HG03342 (cell line): ENCODE results near the gene CNNM2.
A peak's percentile ranks its signal among the peaks of the same experiment; 100 is the strongest.
"Not testable (repeated sequence)": the region's sequence is repeated elsewhere in the genome, so short reads cannot be mapped to it uniquely, and the experiment has no call there.

Source experiments
- ATAC-seq: cut with Tn5 transposase; IDR thresholded peaks from one replicate; pipeline ENCODE4 v1.9.1; 2021; ENCODE audit warnings: mild to moderate bottlenecking, moderate library complexity; ENCODE audit not compliant: unreplicated experiment

CNNM2 gene

DNA sequence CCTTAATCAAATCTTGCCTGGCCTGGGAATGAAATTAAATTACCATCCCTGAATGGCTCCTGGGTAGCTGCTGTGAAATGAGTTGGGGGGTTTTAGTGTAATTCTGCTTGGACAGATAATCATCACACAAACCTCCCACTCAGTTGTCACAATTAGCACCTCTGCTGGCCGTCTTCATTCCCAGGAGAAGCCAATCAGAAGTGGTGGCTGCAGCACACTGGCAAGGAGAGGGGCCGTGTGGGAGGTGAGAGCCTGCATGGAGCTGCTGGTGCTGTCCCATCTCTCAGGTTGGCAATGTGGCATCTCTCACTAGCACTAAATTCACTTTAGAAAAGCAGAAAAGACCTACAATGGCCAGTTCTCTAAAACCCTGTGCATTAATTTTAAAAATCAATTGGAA lies 182.5 kb downstream of the CNNM2 start:
- no peak for ATAC-seq

DNA sequence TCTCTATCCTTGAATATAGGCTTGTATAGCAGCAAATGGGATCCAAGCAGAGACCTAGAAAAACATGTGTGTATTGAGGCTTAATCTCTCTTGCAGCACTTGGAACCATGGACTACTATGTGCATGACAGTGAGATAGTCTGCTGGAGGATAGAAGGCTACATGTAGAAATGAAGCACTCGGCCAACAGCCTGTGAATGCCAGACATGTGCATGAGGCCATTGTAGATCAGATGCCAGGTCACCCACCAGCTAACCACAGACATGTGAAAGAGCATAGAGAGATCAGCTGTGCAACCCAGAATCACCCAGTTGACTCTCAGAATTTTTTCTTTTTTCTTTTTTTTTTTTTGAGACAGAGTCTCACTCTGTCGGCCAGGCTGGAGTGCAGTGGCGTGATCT lies 184.1 kb downstream of the CNNM2 start:
- no peak for ATAC-seq

DNA sequence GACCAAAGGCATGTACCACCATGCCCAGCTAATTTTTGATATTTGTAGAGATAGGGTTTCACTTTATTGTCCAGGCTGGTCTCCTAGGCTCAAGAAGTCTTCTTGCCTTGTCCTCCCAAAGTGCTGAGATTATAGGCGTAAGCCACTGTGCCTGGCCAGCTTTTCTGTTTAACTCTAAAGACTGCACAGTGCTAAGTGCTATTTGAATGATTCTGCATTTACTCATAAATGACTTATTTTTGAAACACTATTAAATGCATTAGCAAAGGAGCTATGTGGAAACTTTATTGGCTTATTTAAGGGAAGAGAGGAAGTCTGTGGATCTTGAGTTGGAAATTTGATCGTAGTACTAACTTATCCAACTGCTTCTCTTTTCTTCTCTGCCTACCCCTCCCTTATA lies 185.9 kb downstream of the CNNM2 start:
- ATAC-seq, result no peak

DNA sequence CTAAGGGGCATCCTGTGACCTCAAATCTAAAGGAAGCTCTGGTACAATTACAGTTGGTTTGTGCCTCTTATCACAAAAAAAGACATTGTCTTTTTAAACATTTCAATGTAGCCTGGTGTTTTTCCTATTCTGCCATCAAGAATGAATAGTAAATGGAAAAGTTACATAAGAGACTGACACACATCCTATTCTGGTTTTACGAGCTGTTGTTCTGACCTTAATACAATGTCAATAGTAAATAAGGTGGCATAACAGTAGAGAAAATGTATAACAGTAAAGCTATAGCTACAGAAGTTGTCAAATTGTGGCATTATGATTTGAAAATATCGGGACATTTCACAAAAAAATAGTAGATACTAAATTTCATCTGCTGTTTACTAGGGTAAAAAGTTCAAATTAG lies 186.6 kb downstream of the CNNM2 start:
- ATAC-seq, result no peak

DNA sequence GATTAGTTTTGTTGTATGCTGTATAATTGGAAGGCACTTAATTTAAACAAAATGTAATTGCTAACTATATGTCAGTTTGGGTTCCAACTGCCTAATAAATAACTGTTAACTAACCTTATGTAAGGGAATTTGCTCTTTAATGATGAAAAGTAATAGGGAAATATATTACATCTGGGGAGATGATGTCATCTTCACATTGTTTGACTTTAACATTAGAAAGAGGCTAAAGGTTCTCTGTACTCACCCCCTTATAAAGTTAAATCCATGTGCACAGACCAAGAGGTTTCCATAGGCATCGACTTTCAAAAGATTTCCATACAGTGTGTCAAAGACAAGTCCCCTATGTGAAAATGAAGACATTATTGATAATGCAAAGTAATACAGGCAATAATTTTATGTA lies 187.4 kb downstream of the CNNM2 start:
- ATAC-seq, result no peak

DNA sequence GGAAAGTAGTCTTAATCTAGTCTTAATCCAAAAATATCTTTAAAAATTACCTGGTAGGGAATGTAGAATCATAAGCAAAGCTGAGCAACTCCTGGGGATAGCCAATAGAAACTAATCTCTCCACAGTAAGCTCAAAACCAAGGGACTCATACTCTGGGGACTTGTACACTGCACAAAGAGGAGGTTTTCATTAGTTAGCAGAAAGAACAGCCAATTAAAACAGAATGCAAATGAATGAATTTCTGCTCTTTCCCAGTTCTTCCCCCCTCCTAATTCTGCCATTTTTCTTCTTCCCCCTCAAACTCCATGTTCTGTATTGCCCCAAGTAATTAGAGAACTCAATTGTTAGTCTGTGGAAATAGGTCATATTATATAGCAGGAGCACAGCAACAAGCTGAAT lies 188.4 kb downstream of the CNNM2 start:
- no peak for ATAC-seq

DNA sequence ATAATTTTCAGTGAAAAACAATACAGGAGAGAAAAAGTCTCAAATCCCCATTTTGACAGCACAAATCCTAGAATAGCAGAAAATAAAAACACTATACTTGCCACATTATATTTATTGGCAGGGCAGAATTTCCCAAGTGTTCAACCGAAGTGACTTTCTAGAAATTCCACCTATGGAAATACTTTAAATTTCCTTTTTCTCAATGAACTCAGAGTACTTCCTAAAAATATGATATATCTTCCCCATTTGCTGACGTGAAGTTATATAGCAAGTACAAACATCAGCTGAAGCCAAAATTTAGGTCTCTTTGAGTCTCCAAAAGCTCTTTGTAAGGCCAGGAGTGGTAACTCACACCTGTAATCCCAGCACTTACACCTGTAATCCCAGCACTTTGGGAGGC lies 191.7 kb downstream of the CNNM2 start:
- no peak for ATAC-seq

DNA sequence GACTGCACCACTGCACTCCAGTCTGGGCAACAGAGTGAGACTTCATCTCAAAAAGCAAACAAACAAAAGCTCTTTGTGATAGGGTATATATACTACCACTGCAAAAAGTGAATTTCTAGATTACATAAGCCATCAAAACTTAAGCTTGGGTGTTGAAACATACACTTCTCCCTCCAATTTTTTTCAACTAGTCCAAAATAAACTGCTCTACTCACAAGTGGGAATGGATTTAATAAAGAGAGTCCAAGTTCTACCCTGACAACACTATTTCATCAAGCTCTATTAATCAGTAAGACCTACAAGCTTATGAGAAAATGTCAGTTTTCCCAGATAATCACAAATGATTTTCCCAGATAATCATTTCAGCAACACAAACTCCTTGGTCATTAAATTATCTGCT lies 192.3 kb downstream of the CNNM2 start:
- no peak for ATAC-seq

DNA sequence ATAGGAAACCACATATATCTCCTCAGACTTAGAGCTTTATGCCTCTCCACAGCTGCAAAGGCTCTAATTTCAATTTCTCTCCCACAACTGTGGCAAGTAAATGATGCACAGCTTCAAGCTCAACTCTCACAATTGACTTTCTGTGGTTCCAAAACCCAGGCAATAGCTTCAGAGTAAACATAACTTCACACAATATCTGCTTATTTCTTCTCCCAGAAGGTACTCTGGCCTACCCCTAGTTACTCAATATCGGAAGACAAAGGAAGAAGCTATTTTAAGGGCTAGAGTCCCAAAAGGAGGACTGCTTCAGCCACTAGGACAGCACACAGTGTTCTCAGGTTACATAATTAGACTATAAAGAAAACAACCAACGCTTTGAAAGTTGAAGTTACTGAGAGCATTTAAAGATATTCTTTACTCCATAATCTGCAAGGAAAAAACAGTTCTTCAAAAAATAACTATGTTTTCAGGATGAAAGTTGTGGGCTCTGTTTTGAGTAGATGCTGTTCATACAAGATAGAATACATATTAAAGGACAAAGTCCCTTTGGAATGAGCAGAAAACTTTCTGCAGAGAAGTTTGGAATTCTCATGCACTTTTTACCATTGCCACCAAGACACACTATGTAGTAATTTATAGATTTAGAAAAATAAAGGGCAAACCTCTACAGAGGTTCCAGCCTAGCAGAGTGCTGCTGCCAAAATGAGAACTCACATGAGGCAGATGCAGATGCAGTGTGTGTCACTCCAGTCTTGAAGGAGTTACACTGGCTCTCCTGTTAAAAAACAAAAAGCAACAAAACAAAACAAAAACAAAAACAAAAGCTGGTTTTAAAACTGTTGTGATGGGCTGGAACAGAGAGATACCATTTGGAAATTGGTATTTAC lies 193.2 kb downstream of the CNNM2 start:
- ATAC-seq, result peak; percentile 67

DNA sequence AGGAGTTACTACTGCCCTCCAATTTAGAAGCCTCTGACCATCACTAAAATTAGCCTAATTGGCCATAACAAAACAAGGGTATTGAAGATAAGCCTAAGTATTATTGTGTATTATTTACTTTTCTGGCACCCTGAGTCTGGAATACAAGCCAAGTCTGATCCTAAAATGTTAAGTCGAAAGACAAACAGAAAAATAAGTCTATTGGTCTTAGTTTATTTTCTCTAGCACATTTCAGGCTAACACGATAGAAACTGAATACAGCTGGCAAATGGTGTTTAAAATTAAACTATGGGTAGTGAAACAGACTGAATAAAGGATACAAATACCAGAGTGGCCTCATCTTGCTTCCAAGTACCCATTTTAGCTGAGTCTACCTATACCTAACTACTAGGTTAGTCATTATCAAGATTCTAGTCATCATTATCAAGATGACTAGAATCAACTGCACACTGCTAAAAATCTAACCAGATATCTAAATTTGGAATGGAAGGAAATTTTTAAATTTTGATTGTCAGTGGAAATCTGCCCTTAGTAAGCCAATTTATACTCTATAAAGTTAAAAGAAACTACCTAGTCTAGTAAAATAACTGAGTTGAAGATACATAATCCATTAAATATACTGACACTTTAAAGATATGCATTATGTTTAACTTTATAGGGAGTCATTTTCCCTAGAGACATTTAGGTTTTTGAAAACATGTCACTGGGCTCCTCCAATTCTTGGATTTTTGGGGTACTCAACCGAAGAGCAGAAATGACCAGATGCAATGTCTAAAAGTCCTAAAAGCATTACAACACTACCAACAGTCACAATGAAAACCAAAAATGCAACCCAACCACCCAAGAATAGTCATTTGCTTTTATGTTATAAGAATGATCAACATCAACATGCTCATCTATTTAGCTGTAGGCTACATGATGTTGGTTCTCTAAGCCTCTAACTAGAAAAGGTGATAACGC lies 194.1 kb downstream of the CNNM2 start:
- ATAC-seq, result peak; percentile 63

DNA sequence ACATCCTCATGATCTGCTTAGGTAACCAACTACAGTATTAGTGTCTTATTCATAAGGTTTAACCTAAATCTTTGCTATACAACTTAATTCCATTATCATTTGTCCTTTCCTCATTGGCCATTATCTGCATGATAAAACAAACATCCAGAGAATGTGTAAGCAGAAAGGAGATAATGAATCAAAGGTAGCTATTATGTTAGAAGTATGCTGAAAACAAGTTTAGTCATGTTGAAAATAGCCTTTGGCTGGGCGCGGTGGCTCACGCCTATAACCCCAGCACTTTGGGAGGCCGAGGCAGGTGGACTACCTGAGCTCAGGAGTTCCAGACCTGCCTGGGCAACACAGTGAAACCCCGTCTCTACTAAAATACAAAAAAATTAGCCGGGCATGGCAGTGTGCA lies 196.8 kb downstream of the CNNM2 start:
- ATAC-seq, result no peak

DNA sequence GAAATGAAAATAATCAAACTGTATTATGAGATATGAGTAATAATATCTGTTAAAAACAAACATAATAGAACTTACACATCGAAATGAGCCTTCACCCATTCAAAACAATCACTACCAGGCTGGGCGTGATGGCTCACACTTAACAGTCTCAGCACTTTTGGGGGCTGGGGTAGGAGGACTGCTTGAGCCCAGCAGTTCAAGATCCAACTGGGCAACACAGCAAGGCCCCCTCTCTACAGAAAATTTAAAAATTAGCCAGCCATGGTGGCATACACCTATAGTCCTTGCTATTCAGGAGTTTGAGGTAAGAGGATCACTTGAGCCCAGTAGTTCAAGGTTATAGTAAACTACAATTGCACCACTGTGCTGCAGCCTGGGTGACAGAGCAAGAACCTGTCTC lies 199.2 kb downstream of the CNNM2 start:
- no peak for ATAC-seq

DNA sequence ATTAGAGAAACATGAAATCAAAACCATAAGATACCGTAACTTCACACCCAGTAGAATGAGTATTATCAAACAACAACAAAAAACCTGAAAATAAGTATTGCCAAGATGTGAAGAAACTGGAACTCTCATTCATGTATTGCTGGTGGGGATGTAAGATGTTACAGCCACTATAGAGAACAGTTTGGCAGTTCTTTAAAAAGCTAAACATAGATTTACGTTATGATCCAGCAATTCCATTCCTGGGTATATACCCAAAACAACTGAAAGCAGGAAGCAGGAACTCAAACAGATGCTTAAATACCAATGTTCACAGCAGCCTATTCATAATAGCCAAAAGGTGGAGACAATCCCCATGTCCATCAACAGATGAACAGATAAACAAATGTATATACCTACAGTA lies 202.5 kb downstream of the CNNM2 start:
- no peak for ATAC-seq

DNA sequence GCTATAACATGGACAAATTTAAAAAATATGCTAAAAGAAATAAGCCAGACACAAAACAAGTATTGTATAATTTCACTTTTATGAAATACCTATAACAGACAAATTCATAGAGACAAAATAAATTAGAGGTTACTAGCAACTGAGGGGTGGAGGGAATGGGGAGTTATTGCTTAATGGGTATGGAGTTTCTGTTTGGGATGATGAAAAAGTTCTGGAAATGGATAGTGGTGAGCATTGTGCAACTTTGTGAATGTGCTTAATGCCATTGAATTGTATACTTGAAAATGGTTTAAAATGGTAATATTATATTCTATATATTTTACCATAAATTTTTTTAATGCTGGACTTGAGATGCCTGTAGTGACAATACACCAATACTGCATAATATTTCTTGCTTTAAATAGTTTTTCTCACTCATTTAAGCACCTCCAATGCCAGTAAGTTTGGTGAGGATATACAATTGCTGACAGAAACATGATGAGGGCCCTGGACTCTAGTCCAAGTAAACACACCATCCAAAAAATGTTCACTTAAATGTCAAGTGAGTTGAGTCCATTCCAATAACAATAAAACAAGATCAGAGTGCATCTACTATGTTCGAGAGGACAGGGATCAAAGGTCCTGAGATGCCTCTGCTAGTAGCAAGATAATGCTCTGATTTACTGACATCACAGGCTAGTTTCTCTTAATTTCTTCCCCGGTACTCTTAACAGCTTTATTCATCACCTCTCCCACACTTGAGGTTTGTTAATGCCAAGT lies 203.1 kb downstream of the CNNM2 start:
- ATAC-seq, result no peak

DNA sequence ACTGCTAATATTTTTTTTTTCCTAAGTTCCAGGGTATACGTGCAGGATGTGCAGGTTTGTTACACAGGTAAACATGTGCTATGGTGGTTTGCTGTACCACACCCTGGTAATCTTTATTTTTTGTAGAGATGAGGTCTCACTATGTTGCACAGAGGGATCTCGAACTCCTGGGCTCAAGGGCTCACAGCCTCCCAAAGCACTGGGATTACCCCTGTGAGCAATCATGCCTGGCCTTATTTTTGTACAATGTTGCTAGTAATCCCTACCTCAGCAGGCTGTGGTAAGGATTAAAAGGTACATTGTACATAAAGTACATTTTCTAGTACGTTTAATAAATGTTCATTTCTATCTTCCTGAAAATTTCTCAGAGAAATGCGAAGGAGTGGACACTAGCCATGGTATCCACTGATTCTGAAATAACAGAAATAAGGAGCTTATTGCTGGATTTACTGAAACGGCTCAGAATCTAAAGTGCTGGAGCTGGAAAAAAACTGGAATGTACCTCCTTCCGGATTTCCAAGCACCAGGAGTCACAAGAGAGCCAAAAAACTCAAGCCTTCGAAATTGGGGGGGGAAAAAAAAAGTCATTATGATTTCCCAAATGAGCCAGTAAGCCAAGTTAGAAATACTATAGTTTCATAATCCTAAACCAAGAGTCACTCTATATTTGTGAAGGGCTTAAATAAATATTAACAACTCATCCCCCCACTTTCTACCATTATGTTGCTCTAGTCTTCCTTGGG lies 205.4 kb downstream of the CNNM2 start:
- no peak for ATAC-seq

DNA sequence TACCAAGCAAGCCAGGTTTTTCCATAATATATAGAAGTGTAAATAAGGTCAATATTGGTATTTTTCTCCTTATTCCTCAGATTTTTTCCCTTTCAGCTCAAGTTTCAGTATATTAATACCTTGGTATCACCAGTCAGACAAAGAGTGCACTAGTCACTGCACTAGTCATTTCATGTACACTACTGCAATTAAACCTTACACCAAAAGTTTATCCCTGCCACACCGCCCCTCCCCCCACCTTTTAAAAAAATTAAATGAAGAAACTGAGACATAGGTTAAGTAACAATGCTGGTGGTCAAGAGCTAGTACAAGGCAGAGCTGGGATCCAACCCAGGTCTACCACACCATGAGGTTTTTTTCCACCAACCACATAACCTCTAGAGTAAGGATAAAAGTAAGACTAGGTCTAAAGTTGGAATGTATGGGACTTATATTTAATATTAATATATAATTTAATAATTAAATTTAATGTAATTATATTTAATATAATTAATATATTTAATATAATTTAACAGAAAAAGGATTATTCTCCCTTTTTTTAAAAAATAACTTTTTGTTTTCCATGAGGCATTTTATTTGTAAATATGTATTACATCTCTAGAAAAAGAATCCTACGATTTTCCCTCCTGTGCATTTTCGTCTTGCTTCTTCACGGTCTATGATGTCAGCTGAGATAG lies 206.5 kb downstream of the CNNM2 start:
- no peak for ATAC-seq

DNA sequence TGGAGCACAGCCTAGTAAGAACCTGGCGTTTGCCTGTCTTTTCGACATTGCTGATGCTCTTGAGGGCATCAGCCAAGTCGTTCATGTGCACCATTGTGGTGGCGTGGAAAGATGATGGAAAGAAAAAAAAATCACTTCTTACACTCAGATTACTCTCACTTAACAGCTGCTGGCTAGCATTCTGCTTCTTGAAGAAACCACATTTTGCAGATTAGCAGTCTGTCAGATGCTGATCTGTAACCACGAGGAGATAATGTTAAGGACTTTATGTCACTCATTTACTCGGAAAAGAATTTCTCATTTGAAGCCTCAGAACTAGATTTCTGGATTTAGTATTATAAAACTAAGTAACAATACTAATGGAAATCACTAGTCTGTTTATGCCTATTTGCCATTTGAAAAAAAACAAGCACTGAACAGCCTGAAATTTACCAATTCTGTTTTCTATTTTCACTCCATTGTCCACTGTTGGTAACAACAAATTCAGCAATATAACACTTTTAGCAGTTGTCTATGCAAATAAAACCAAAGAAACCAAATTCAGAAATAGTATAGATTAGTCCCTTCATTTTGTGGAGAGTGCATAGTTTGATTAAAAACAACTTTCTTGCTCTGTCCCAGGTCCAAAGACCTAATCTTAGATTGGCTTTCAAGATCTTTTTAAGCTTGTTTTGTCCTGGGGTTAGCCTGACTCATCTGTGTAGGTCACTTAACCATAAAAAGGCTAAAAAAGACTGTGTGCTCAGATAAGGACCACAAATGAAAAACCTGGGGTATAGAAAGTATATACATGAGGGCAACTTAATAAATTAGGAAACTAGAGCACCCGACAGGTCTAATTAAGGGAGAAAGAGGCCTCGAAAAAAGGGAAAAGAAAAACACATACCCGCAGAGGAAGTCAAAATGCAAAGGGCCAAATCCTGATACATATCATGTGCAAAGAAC lies 207.5 kb downstream of the CNNM2 start:
- ATAC-seq, result peak; percentile 73

DNA sequence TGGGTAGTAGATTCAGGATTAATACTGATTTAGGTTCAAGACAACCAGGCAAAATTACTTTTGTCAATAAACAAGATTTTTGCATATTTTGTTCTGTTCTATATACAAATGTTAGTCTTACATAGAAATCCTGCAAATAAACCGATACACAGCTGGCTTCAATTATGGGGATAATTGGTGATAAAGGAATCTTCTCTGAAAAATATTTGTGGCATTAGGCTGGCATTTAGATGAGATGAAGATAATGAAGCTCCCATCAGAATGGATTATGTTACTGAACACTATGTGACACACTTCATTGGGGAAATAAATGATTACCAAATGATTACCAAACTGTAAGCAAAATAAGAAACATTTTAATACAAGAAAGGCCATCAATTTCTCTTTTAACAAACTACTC lies 209.1 kb downstream of the CNNM2 start:
- no peak for ATAC-seq

DNA sequence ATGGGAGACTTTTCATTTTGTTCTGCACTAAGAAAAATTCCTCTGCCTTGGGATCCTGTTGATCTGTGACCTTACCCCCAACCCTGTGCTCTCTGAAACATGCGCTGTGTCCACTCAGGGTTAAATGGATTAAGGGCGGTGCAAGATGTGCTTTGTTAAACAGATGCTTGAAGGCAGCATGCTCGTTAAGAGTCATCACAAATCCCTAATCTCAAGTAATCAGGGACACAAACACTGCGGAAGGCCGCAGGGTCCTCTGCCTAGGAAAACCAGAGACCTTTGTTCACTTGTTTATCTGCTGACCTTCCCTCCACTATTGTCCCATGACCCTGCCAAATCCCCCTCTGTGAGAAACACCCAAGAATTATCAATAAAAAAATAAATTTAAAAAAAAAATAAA lies 212.1 kb downstream of the CNNM2 start:
- ATAC-seq, result not testable (repeated sequence)
